Loucy (cell line): Measurements from ENCODE around the gene PLEKHB1.

Source experiments
- H2AFZ ChIP-seq: fragments of 200-600 bp; sonication (generic); 2 replicates; pipeline ENCODE4 v1.6.0; 2016; ENCODE audit warnings: antibody characterized with exemption, mild to moderate bottlenecking, low read length, moderate library complexity
- H3F3A ChIP-seq: fragments of 200-600 bp; 2 replicates; pipeline ENCODE4 v1.6.0; 2016; ENCODE audit warnings: antibody characterized with exemption, low read depth, mild to moderate bottlenecking
- H3K27me3 ChIP-seq: fragments of 200-600 bp; sonication (generic); 2 replicates; pipeline ENCODE4 v1.6.1; 2014; ENCODE audit warnings: low read length, mild to moderate bottlenecking; ENCODE audit not compliant: insufficient read depth, poor library complexity, severe bottlenecking
- H3K36me3 ChIP-seq: fragments of 200-600 bp; sonication (generic); 2 replicates; pipeline ENCODE4 v1.6.1; 2016; ENCODE audit warnings: low read length; ENCODE audit not compliant: insufficient read depth
- H3K4me1 ChIP-seq: fragments of 200-600 bp; sonication (generic); 2 replicates; pipeline ENCODE4 v1.5.1; 2014; ENCODE audit warnings: low read length, mild to moderate bottlenecking; ENCODE audit not compliant: insufficient read depth, poor library complexity, severe bottlenecking
- H3K4me2 ChIP-seq: fragments of 200-600 bp; sonication (generic); 2 replicates; pipeline ENCODE4 v1.6.0; 2014; ENCODE audit warnings: antibody characterized with exemption, low read length, low read depth, mild to moderate bottlenecking; ENCODE audit not compliant: poor library complexity, severe bottlenecking
- H3K4me3 ChIP-seq: fragments of 200-600 bp; sonication (generic); 2 replicates; pipeline ENCODE4 v1.5.1; 2014; ENCODE audit warnings: low read length, mild to moderate bottlenecking, mixed read lengths; ENCODE audit not compliant: poor library complexity, severe bottlenecking
- H3K79me2 ChIP-seq: fragments of 200-600 bp; sonication (generic); 2 replicates; pipeline ENCODE4 v1.6.1; 2014; ENCODE audit warnings: low read length; ENCODE audit not compliant: insufficient read depth
- H3K9ac ChIP-seq: fragments of 200-600 bp; sonication (generic); 2 replicates; pipeline ENCODE4 v1.6.0; 2014; ENCODE audit warnings: mild to moderate bottlenecking, low read depth, low read length, moderate library complexity; ENCODE audit not compliant: poor library complexity, severe bottlenecking
- H3K9me2 ChIP-seq: fragments of 200-600 bp; sonication (generic); replicated peaks from 2 replicates; pipeline ENCODE4 v1.6.1; 2016; ENCODE audit warnings: low read depth, low read length, mixed read lengths
- H3K9me3 ChIP-seq: fragments of 200-600 bp; sonication (generic); 2 replicates; pipeline ENCODE4 v1.6.1; 2014; ENCODE audit warnings: mild to moderate bottlenecking, antibody characterized with exemption, low read length, low read depth; ENCODE audit not compliant: insufficient read depth
- H4K20me1 ChIP-seq: fragments of 200-600 bp; sonication (generic); 2 replicates; pipeline ENCODE4 v1.6.0; 2014; ENCODE audit warnings: antibody characterized with exemption, low read length, mild to moderate bottlenecking; ENCODE audit not compliant: insufficient read depth, poor library complexity, severe bottlenecking
- CTCF ChIP-seq: fragments of 200-600 bp; sonication (generic); conservative IDR thresholded peaks from 2 replicates; pipeline ENCODE4 v1.5.1; 2014; ENCODE audit warnings: mild to moderate bottlenecking, antibody characterized with exemption, low read length
- EZH2phosphoT487 ChIP-seq: fragments of 200-600 bp; IDR thresholded peaks from 2 replicates; pipeline ENCODE4 v1.6.1; 2018; ENCODE audit warnings: antibody characterized with exemption, mild to moderate bottlenecking, moderate library complexity, borderline replicate concordance

The PLEKHB1 gene

GRCh38 chr11:73647459-73648100 is 1.2 kb downstream of the PLEKHB1 start:
- no peaks in the 10 kb centered on the region for H3K4me1 ChIP-seq
- H3K4me2 ChIP-seq: peak overlapping the region; percentile 45
- no peaks in the 10 kb centered on the region for H3K36me3 ChIP-seq
- peak overlapping the region; percentile 64; the same call in 1 of the 2 replicates for H2AFZ ChIP-seq
- peak overlapping the region; percentile 52 for H3K4me3 ChIP-seq
- H3K9me3 ChIP-seq: no peaks in the 10 kb centered on the region
- no peaks in the 10 kb centered on the region for H4K20me1 ChIP-seq
- TF ChIP-seq EZH2phosphoT487: no peak
- no peak for TF ChIP-seq CTCF
- H3K27me3 ChIP-seq: no peaks in the 10 kb centered on the region
- H3K9ac ChIP-seq: no peak overlapping the region
- no peaks in the 10 kb centered on the region for H3F3A ChIP-seq
- no peaks in the 10 kb centered on the region for H3K79me2 ChIP-seq
- no peaks in the 10 kb centered on the region for H3K9me2 ChIP-seq

GRCh38 chr11:73648121-73648520 is 1.7 kb downstream of the PLEKHB1 start:
- Histone ChIP-seq H3K27me3 (no peaks in the 10 kb centered on the region), H3K4me3 (no peak overlapping the region), H3K36me3 (no peaks in the 10 kb centered on the region), H3K79me2 (no peaks in the 10 kb centered on the region), H3K9ac (no peak overlapping the region), H3K9me2 (no peaks in the 10 kb centered on the region), H3K4me1 (no peaks in the 10 kb centered on the region), H3K9me3 (no peaks in the 10 kb centered on the region), H2AFZ (no peak overlapping the region), H3F3A (no peaks in the 10 kb centered on the region), H3K4me2 (no peak overlapping the region), H4K20me1 (no peaks in the 10 kb centered on the region)
- TF ChIP-seq CTCF: no peak
- no peak for TF ChIP-seq EZH2phosphoT487

- H3F3A ChIP-seq: no peaks in the 10 kb centered on the region
- H3K79me2 ChIP-seq: no peaks in the 10 kb centered on the region
- TF ChIP-seq EZH2phosphoT487 (no peak), CTCF (no peak)
- no peak overlapping the region for H3K4me3 ChIP-seq
- no peaks in the 10 kb centered on the region for H4K20me1 ChIP-seq
- H3K9me3 ChIP-seq: no peaks in the 10 kb centered on the region
- no peaks in the 10 kb centered on the region for H3K4me1 ChIP-seq
- no peak overlapping the region for H2AFZ ChIP-seq
- no peaks in the 10 kb centered on the region for H3K36me3 ChIP-seq
- H3K4me2 ChIP-seq: no peak overlapping the region
- H3K27me3 ChIP-seq: no peaks in the 10 kb centered on the region
- no peak overlapping the region for H3K9ac ChIP-seq
- no peaks in the 10 kb centered on the region for H3K9me2 ChIP-seq
Observed at GRCh38 chr11:73648571-73649046, 2.2 kb downstream of the PLEKHB1 start.
